ENCODE measurements around the gene EDEM1.

- TF ChIP-seq NFYB (CRISPR knock-in tag; conservative IDR thresholded peaks at IDR 0.05; ENCODE audit: low read depth) = no peak
- TF ChIP-seq MXD4 (CRISPR knock-in tag; IDR thresholded peaks at IDR 0.05; ENCODE audit: borderline replicate concordance) = no peak
- TF ChIP-seq CTCF (IDR thresholded peaks at IDR 0.05) = no peak
- TF ChIP-seq STAT6 (CRISPR knock-in tag; conservative IDR thresholded peaks at IDR 0.05; ENCODE audit: low read depth) = no peak
- no peak for TF ChIP-seq ZNF671 (CRISPR knock-in tag; IDR thresholded peaks at IDR 0.05)
- TF ChIP-seq MAX (CRISPR knock-in tag; IDR thresholded peaks at IDR 0.05) = no peak
- TF ChIP-seq E2F4 (CRISPR knock-in tag; IDR thresholded peaks at IDR 0.05; ENCODE audit: borderline replicate concordance, low read depth) = no peak
- TF ChIP-seq USF2 (CRISPR knock-in tag; IDR thresholded peaks at IDR 0.05) = no peak
- TF ChIP-seq ZNF317 (CRISPR knock-in tag; IDR thresholded peaks at IDR 0.05; ENCODE audit: borderline replicate concordance, low read depth) = no peak
- no peak for TF ChIP-seq TEAD1 (CRISPR knock-in tag; IDR thresholded peaks at IDR 0.05)
- TF ChIP-seq SOX15 (CRISPR knock-in tag; IDR thresholded peaks at IDR 0.05) = no peak
- TF ChIP-seq ZNF121 (CRISPR knock-in tag; IDR thresholded peaks at IDR 0.05) = no peak
- TF ChIP-seq KAT7 (CRISPR knock-in tag; IDR thresholded peaks at IDR 0.05; ENCODE audit: borderline replicate concordance) = 0 out of 2 replicates have a peak, but pooled peaks have one; percentile 1
These were observed 1.1 kb downstream of the EDEM1 start for GRCh38 chr3:5188419-5189221.

Measured in WTC11 (cell line).